Stimulated activated CD4-positive, alpha-beta T cell treated with anti-CD3 and anti-CD28 coated beads, TNF-alpha, amount 100 ng/mL, for 48 hours (primary cell): Measurements from ENCODE around the gene ZNF552.
"Not testable (repeated sequence)": the region's sequence is repeated elsewhere in the genome, so short reads cannot be mapped to it uniquely, and the experiment has no call there.

Experiments used
- DNase-seq, 3 donors: peaks; one replicate each; pipeline ENCODE4 v3.0.0-alpha.2; 2020; ENCODE audit warnings: low read depth in 3 of 3

Gene ZNF552

DNA sequence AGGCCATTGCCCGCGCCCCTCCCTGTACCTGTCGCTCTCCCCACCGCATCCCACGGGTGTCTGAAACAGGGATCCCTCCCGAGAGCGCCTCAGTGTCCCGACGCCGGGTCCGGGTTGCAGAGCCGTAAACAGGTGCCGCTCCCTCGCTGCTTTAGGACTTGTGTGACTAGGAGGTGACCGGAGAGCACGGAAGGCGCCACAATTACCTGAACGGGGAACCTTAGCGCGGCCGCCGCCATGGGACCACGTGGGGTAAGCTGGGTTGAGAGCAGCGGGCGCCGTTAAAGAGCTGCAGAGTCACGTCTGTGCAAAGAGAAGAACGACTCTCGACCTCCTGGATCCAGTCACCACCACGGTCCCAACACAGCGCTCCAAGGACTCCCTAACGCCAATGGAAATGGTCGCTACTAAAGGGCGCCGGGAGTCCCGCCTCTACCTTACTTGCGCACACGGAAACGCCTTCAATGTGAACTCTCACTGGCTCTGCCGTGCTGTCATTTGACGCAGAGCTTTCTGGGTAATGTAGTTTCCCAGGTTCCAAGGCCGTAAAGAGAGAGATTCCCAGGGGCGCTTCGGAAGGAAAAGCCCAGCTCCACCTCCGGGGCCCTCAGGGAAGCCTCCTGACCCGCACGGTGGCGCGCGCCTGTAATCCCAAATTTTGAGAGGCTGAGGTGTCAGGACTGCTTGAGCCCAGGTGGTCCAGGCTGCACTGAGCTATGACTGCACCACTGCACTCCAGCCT, at the start of gene ZNF552:
TSS of gene ZNF552 (minus strand) at position 409 of the 742 bp plus-strand sequence. CDS start at position 239, 170 bp downstream.
- DNase-seq, result peak; percentile 53 to 61 (median 59)

- not testable (repeated sequence) for DNase-seq
These were observed 47.6 kb upstream of the ZNF552 start for GRCh38 chr19:57862351-57862750.

DNA sequence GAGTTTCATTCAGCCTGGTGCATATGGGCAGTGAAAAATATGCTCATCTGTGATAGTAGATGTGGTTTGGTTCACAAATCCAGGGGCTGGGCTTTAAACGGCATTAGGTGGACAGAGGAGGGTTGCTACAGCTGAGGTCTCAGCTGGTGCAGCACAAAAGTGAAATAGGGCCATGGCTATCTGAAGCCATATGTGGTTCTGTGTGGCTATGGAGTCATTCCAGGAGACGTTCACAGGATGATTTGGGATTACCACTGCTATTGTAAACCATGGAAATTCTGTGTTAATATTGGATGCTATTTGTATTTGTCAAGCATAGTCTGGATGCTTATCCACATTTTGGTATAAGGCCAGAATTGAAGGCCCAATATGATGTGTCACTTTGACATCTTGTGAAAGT, 39.4 kb upstream of the ZNF552 start:
- not testable (repeated sequence) for DNase-seq

DNA sequence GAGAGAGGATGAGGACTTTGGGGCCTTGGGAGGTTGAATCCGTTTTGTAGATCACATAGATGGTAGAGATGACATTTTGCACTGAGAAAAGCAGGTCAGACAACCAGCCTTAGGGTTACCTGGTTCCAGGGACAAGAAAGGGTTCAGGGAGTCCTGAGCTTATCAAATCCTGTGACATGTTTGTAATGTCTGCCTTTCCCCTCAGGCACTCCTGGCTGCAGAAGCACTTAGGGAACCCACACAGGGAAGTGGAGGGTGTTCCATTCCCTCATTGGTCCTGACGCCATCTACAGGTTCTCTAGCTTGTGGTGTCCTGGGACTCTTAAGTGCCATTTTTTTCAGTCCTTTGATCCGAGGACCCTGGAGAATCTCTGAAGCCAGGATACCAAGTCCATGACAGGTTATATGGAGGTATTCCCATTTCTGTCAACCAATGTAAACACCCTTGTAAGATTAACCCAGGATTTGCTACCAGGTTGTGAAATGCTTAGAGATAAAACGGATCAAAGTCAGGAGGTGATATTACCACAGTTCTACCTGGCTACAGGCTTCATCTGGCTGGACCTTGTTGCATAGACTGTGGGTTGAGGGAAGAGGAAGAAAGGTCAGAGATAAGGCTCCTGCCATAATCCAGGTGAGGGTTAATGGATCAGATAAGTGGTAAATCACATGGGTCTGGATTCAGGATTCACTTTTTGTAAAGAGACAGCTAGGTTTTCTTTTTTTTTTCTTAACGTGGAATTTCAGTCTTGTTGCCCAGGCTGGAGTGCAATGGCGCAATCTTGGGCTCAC, 37.3 kb upstream of the ZNF552 start:
- DNase-seq, result not testable (repeated sequence)

DNA sequence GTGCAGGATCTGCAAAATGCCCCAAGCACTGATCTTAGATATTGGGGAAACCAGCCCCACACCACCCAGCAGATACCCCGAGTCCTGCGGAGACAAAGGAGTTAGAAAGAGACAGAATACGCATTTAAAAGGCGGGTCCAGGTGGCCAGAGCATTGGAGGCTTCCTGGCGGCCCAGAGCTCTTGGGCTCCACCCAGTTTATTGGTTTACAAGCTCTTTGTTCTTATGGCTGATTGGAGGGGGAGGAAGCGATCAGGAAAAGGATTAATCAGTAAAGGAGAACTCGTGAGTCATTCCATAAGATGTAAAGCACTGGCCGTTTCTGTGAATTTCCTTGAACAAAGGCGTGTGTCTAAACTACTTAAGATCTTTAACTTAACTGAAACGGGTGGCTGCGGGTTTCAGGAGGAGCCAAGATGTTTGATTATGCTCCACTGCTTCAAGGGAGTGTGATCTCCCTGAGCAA, 35.9 kb upstream of the ZNF552 start:
- DNase-seq, result peak in 1 of 3 donors; percentile 3

- DNase-seq, result peak; percentile 44 to 55 (median 50)
These were observed 35.2 kb upstream of the ZNF552 start, which contains the start of gene ZNF587 for GRCh38 chr19:57849666-57850473. ZNF587 (plus strand) TSS chr19:57849859; CDS start chr19:57850039, 180 bp downstream.

GRCh38 chr19:57849162-57849665, 34.5 kb upstream of the ZNF552 start:
- not testable (repeated sequence) for DNase-seq

DNA sequence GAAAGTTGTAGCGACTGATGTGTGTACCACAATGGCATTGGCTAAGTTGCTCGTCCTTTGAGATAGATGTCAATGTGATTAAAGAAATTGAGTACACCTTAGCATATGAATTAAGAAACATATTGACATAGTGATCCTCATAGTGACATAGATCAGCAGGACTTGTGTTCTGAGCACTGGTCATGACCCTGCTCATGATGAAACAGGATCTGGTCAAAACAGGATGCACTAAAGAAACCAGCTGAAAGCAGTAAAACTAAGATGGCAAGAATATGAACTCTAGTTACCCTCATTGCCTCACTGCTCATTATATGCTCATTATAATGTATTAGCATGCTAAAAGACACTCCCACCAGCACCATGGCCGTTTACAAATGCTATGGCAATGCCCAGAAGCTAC, 32.5 kb upstream of the ZNF552 start:
- not testable (repeated sequence) for DNase-seq

DNA sequence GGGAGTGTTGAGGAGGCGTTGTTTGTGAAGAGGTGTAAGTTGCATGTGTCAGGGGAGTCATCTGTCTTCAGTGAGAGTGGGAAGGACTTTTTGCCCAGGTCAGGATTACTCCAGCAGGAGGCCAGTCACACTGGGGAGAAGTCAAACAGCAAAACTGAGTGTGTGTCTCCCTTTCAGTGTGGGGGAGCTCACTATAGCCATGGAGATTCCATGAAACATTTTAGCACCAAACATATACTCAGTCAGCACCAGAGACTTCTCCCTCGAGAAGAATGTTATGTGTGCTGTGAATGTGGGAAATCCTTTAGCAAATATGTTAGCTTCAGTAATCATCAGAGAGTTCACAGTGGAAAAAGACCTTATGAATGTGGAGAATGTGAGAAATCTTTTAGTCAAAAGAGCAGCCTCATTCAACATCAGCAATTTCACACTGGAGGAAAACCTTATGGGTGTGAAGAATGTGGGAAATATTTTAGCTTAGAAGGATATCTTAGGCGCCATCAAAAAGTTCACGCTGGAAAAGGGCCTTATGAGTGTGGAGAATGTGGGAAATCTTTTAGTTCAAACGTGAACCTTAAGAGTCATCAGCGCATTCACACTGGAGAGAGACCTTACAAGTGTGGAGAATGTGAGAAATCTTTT, 26.5 kb upstream of the ZNF552 start:
- DNase-seq, result no peak

GRCh38 chr19:57838622-57839191, 24.0 kb upstream of the ZNF552 start:
- DNase-seq, result not testable (repeated sequence)

- not testable (repeated sequence) for DNase-seq
These were observed 22.3 kb upstream of the ZNF552 start for GRCh38 chr19:57836991-57837390.

- no peak for DNase-seq
These were observed 15.4 kb upstream of the ZNF552 start, which contains the start of gene ZNF587B for GRCh38 chr19:57830071-57830602. ZNF587B (plus strand) TSS chr19:57830299; CDS start chr19:57830529, 230 bp downstream.

GRCh38 chr19:57829316-57829715, 14.6 kb upstream of the ZNF552 start:
- DNase-seq, result no peak

- DNase-seq, result no peak
These were observed 10.8 kb upstream of the ZNF552 start for GRCh38 chr19:57825511-57825910.

DNA sequence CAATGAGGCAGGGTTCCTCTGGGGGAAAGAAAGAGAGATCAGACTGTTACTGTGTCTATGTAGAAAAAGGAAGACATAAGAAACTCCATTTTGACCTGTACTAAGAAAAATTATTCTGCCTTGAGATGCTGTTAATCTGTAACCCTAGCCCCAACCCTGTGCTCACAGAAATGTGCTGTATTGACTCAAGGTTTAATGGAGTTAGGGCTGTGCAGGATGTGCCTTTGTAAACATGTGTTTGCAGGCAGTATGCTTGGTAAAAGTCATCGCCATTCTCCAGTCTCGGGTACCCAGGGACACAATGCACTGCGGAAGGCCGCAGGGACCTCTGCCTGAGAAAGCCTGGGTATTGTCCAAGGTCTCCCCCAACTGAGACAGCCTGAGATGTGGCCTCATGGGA, 8.9 kb upstream of the ZNF552 start:
- DNase-seq, result not testable (repeated sequence)

DNA sequence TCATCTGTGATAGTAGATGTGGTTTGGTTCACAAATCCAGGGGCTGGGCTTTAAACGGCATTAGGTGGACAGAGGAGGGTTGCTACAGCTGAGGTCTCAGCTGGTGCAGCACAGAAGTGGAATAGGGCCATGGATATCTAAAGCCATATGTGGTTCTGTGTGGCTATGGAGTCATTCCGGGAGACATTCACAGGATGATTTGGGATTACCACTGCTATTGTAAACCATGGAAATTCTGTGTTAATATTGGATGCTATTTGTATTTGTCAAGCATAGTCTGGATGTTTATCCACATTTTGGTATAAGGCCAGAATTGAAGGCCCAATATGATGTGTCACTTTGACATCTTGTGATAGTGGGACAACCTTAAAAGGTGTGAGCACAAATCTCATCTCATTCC, 8.4 kb upstream of the ZNF552 start:
- not testable (repeated sequence) for DNase-seq

DNA sequence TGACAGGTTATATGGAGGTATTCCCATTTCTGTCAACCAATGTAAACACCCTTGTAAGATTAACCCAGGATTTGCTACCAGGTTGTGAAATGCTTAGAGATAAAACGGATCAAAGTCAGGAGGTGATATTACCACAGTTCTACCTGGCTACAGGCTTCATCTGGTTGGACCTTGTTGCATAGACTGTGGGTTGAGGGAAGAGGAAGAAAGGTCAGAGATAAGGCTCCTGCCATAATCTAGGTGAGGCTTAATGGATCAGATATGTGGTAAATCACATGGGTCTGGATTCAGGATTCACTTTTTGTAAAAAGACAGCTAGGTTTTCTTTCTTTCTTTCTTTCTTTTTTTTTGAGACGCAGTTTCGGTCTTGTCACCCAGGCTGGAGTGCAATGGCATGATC, 6.8 kb upstream of the ZNF552 start:
- DNase-seq, result not testable (repeated sequence)

- DNase-seq, result not testable (repeated sequence)
These were observed 6.4 kb upstream of the ZNF552 start for GRCh38 chr19:57821095-57821494.

DNA sequence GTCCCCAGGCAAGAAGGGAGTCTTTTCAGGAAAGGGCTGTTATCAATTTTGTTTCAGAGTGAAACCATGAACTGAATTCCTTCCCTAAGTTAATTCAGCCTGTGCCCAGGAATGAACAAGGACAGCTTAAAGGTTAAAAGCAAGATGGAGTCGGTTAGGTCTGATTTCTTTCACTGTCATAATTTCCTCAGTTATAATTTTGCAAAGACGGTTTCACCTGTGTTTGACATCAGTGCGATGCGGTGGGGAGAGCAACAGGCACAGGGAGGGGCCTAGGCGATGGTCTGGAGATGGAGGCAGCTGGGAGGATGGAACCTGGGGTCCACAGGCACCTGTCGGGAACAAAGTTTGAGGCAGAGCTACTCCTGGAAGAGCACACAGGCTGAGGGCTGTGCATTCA, 5.9 kb upstream of the ZNF552 start:
- DNase-seq, result no peak

- DNase-seq, result peak; percentile 55 to 72 (median 55)
These were observed 4.9 kb upstream of the ZNF552 start for GRCh38 chr19:57819475-57820148.
